Measurements from ENCODE around the gene PLEKHG7.

PLEKHG7 gene

DNA sequence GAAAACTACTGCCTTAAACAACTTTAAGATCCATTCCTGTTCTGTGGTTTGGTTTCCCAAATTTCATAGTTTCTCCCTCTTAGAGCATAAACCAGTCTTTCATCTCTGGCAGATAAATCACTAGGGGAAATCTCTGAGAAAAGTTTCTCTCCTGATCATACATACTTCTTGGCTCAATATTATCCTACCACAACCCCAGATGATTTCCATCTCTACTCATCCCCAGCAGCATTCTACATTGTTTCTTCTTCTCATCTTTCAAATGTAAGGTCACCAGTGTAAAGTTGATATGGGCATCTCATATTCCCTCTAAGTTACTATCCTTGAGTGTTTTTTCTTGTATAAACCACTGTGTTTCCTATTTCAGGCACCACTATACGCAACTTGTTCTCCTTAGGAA lies 45.9 kb upstream of the PLEKHG7 start:
- Histone ChIP-seq H3K79me2 (ENCODE audit: insufficient read depth, low read length) (no peaks in the 10 kb centered on the region), H3K27me3 (ENCODE audit: low read length) (no peaks in the 10 kb centered on the region), H2AFZ (ENCODE audit: low read depth, low read length, severe bottlenecking) (no peak overlapping the region), H4K20me1 (ENCODE audit: low read depth, low read length) (no peaks in the 10 kb centered on the region), H3K4me2 (ENCODE audit: low read depth, low read length, poor library complexity, severe bottlenecking) (no peak overlapping the region), H3K4me3 (ENCODE audit: insufficient read depth, low read length, poor library complexity, severe bottlenecking) (no peak overlapping the region), H3K9me3 (ENCODE audit: insufficient read depth, low read length) (no peaks in the 10 kb centered on the region), H3K9ac (ENCODE audit: low read length) (no peak overlapping the region), H3F3A (ENCODE audit: insufficient read depth) (no peaks in the 10 kb centered on the region), H3K36me3 (ENCODE audit: low read length) (no peaks in the 10 kb centered on the region), H3K27ac (ENCODE audit: low read depth, low read length) (no peak overlapping the region), H3K9me2 (replicated peaks; ENCODE audit: insufficient read depth, low read length) (no peaks in the 10 kb centered on the region)
- TF ChIP-seq EZH2phosphoT487 (conservative IDR thresholded peaks at IDR 0.05; ENCODE audit: low read length), result no peak
- TF ChIP-seq, protein P1, sequence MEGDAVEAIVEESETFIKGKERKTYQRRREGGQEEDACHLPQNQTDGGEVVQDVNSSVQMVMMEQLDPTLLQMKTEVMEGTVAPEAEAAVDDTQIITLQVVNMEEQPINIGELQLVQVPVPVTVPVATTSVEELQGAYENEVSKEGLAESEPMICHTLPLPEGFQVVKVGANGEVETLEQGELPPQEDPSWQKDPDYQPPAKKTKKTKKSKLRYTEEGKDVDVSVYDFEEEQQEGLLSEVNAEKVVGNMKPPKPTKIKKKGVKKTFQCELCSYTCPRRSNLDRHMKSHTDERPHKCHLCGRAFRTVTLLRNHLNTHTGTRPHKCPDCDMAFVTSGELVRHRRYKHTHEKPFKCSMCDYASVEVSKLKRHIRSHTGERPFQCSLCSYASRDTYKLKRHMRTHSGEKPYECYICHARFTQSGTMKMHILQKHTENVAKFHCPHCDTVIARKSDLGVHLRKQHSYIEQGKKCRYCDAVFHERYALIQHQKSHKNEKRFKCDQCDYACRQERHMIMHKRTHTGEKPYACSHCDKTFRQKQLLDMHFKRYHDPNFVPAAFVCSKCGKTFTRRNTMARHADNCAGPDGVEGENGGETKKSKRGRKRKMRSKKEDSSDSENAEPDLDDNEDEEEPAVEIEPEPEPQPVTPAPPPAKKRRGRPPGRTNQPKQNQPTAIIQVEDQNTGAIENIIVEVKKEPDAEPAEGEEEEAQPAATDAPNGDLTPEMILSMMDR (IDR thresholded peaks at IDR 0.05; ENCODE audit: insufficient read depth, low read length, poor library complexity, severe bottlenecking), result no peak

DNA sequence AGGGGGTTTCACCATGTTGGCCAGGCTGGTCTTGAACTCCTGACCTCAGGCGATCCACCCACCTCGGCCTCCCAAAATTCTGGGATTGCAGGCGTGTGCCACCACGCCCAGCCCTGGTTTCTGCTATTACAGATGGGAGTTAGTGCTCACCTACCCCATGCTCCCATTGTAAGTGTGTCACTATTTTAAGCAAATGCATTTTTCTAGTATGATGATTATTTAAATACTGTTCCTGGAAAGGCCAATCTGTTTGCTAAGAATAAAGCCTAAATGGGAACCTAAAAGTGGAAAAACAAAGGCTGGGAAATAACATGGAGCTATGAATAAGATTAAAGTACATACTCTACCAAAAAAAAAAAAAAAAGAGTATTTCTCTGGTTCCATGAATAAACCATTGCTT lies 45.0 kb upstream of the PLEKHG7 start:
- Histone ChIP-seq H3K9ac (ENCODE audit: low read length) (no peak overlapping the region), H2AFZ (ENCODE audit: low read depth, low read length, severe bottlenecking) (no peak overlapping the region), H3K27ac (ENCODE audit: low read depth, low read length) (no peak overlapping the region), H3K27me3 (ENCODE audit: low read length) (no peaks in the 10 kb centered on the region), H3K4me2 (ENCODE audit: low read depth, low read length, poor library complexity, severe bottlenecking) (no peak overlapping the region), H3K79me2 (ENCODE audit: insufficient read depth, low read length) (no peaks in the 10 kb centered on the region), H3K9me2 (replicated peaks; ENCODE audit: insufficient read depth, low read length) (no peaks in the 10 kb centered on the region), H3K36me3 (ENCODE audit: low read length) (no peaks in the 10 kb centered on the region), H3F3A (ENCODE audit: insufficient read depth) (no peaks in the 10 kb centered on the region), H3K4me3 (ENCODE audit: insufficient read depth, low read length, poor library complexity, severe bottlenecking) (no peak overlapping the region), H4K20me1 (ENCODE audit: low read depth, low read length) (no peaks in the 10 kb centered on the region), H3K9me3 (ENCODE audit: insufficient read depth, low read length) (no peaks in the 10 kb centered on the region)
- no peak for TF ChIP-seq EZH2phosphoT487 (conservative IDR thresholded peaks at IDR 0.05; ENCODE audit: low read length)
- TF ChIP-seq, protein P1 (IDR thresholded peaks at IDR 0.05; ENCODE audit: insufficient read depth, low read length, poor library complexity, severe bottlenecking), result no peak

DNA sequence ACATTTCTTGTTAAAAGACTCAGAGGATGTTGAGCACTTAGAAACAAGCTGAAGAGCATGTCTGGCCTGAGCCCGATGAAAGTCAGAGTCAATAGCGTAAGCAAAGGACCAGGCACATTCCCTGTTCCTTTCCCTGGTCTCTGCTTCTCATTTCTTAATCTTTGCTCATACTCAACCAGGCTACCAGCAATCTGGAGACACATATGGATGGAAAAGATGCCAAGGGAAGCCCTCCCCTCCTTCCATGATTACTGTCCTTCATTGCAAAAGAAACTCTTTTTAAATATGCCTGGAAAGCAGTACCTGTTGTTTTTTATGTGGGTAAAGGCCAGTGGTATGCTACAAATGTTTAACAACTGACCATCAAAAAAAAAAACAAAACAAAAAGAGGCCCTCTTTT lies 44.2 kb upstream of the PLEKHG7 start:
- no peaks in the 10 kb centered on the region for H3K9me3 ChIP-seq (ENCODE audit: insufficient read depth, low read length)
- H3F3A ChIP-seq (ENCODE audit: insufficient read depth), result no peaks in the 10 kb centered on the region
- no peak overlapping the region for H3K4me3 ChIP-seq (ENCODE audit: insufficient read depth, low read length, poor library complexity, severe bottlenecking)
- no peak overlapping the region for H3K4me2 ChIP-seq (ENCODE audit: low read depth, low read length, poor library complexity, severe bottlenecking)
- H3K27ac ChIP-seq (ENCODE audit: low read depth, low read length), result no peak overlapping the region
- H3K27me3 ChIP-seq (ENCODE audit: low read length), result no peaks in the 10 kb centered on the region
- H2AFZ ChIP-seq (ENCODE audit: low read depth, low read length, severe bottlenecking), result no peak overlapping the region
- H3K9ac ChIP-seq (ENCODE audit: low read length), result no peak overlapping the region
- TF ChIP-seq, protein P1 (IDR thresholded peaks at IDR 0.05; ENCODE audit: insufficient read depth, low read length, poor library complexity, severe bottlenecking), result no peak
- TF ChIP-seq EZH2phosphoT487 (conservative IDR thresholded peaks at IDR 0.05; ENCODE audit: low read length), result no peak
- H3K9me2 ChIP-seq (replicated peaks; ENCODE audit: insufficient read depth, low read length), result no peaks in the 10 kb centered on the region
- no peaks in the 10 kb centered on the region for H3K36me3 ChIP-seq (ENCODE audit: low read length)
- no peaks in the 10 kb centered on the region for H3K79me2 ChIP-seq (ENCODE audit: insufficient read depth, low read length)
- H4K20me1 ChIP-seq (ENCODE audit: low read depth, low read length), result no peaks in the 10 kb centered on the region

Measured in SU-DHL-6 (cell line).